Stimulated activated CD4-positive, alpha-beta T cell treated with anti-CD3 and anti-CD28 coated beads, Interleukin-1b, Interleukin-23, amount 100 ng/mL, for 4 hours (primary cell): ENCODE data around the gene SCCPDH.

Source experiments
- DNase-seq, 2 donors: peaks; one replicate each; pipeline ENCODE4 v3.0.0-alpha.2; 2020; ENCODE audit warnings: low read depth in 2 of 2

Gene SCCPDH

GRCh38 chr1:246785494-246786111, 61.4 kb downstream of the SCCPDH start:
- no peak for DNase-seq

- DNase-seq = no peak
These were observed 62.5 kb downstream of the SCCPDH start for GRCh38 chr1:246786606-246787238.

GRCh38 chr1:246787781-246788513, 63.7 kb downstream of the SCCPDH start:
- no peak for DNase-seq

DNA sequence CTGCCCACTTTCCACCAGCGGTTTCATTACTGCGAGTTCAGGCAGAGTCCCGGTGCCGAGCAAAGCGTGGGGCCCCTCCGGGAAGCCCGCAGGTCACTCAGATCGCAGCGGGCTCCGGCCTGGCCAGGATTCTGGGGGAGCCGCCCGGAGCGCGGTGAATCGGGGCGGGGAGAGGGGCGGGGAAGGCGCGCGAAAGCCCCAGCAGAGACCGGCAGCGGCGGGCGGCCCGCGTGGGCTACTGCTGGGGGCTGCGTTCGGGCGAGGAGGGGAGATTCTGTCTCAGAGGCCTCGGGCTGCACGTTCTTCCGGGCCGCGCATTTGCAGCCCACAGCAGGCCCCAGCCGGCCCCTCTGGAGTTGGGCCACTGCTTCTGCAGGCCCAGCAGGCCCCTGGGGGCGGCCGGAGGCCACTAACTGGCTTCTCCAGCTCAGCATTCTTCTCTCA, 64.7 kb downstream of the SCCPDH start:
- no peak for DNase-seq

GRCh38 chr1:246789454-246790339, 65.5 kb downstream of the SCCPDH start:
- no peak for DNase-seq

- DNase-seq = no peak
These were observed 66.2 kb downstream of the SCCPDH start for GRCh38 chr1:246790364-246790763.

DNA sequence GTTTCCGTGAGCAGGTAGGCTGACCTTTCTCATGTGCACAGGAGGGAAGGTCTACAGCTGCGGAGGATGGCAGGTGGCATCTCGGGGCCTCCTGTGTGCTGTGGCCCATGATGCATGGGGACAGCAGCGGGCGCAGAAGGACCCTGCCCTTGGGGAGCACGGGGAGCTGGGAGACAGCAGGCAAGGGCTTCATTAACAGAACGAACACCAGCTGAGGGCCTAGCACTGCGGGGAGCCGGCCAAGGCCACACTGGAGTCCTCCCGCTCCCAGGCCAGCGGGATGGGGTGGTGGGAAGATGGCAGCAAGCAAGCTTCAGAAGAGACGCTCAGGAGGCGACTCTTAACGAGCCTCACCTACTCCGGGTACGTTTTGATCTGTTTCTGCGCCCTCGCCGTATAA, 66.6 kb downstream of the SCCPDH start:
- no peak for DNase-seq

- DNase-seq = no peak
These were observed 67.2 kb downstream of the SCCPDH start for GRCh38 chr1:246791303-246791918.

DNA sequence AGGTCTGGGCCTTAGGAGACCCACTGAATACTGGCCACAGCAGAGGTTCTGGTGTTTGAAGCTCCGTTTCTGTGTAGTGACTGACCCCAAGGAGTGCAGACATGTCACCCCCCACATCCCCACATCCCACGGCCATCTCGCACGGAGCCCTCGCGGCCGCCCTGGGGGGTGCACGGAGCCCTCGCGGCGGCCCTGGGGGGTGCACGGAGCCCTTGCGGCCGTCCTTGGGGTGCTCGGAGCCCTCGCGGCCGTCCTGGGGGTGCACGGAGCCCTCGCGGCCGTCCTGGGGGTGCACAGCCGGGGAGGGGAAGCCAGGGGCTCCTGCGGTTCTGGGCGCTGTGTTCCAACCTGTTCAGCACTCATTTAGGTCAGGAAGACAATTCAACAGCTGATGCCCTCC, 68.4 kb downstream of the SCCPDH start:
- DNase-seq = no peak

DNA sequence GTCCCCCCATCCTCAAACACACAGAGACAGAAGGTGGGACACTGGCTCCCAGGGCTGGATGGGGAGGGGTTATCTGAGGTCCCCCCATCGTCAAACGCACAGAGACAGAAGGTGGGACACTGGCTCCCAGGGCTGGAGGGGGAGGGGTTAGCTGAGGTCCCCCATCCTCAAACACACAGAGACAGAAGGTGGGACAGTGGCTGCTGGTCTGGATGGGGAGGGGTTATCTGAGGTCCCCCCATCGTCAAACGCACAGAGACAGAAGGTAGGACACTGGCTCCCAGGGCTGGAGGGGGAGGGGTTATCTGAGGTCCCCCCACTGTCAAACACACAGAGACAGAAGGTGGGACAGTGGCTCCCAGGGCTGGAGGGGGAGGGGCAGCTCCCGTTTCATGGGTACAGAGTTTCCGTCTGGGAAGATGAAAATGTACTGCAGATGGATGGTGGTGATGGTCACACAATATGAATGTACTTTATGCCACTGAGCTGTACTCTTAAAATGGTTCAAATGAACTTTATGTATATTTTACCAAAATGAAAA, 69.2 kb downstream of the SCCPDH start:
- DNase-seq = no peak

- no peak for DNase-seq
These were observed 70.0 kb downstream of the SCCPDH start for GRCh38 chr1:246794048-246794827.

DNA sequence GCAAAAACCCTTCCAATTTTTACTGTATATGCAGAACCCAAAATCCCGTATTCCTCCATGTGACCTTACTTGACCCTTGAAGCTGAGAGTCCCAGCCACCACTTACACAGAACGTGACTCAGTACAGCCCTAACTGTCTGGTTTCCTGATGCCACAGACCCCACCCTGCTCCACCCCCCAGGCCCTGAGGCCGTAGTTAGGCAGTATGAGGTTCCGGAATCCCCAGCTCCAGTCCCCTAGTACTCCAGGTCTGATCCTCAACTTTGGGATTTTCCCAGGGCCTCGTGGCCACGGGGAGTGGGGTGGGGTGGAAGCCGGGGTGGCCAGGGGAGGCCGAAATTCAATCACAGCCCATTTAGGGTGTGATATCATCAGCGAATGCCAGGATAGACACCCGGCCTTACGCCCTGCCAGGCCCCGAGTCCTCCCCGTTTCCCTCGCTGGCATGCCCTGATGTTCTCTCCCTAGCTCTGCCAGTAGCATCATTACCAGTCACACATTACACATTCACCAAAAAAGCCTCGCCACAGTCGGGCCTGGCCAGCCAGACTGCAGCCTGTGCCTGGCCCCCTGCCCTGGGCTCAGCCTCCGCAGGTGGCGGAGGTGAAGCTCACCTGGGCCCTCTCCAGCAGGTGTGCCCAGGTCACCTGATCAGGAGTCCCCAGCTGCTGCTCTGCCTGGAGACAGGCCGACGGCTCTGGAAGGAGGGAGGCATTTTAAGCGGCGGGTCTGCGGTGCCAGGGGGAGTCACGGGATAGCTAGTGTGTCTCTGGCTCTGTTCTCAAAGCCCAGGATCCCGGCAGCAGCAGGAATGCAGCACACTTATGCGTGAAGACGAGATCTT, 70.8 kb downstream of the SCCPDH start:
- DNase-seq = no peak

DNA sequence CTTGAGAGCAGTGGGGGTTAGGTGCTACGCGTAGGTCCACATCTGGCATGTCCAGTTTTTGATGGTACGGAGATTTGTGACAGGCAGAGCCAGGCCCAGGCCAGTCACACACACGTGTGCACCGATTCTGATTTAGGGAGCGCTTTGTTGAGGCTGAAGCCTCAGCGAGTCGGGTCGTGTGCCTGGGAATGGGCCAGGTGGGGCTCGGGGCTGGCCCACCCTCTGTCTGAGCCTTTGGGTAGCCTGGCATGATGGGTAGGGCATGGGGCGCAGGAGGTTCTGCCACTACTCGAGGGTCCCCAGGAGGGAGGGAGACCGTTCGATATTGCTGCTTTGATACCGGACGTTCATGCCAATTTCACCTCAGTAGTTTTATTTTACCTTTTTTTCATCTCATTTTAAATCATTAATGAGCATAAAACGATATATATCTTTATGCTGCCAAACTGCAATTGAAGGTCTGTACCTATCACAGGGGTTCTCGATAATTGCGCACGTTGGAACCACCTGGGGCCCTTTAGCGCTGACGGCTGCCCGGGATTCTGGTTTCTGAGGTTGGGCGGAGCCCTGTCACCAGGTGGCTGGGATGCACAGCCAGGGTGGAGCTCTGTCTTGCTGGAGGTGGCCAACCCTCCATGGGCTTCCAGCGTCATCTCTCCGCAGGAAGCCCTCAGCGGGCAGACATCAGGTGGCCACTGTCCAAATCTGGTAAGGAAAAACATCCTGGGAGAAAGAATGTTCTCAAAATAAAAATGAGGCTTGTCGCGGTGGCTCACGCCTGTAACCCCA, 71.9 kb downstream of the SCCPDH start:
- DNase-seq = no peak

DNA sequence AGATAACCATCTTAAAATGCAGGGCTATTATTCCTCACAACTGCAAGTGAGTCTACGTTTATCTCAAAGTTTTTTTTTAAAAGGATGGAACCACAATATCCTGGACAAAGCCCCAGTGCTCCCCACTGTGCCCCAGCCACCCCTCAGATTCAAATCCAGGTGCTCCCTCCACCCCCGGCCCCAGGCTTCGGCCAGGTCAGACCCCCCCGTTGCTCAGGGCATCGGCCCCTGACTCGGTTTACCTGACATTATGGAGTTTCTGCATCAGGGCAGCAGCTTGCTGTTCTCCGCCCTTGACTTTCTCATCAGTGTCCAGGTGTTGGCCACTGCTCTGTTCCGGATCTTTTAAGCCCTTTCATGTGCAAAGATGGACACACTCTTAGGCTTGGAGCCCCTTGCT, 72.9 kb downstream of the SCCPDH start:
- DNase-seq = no peak

DNA sequence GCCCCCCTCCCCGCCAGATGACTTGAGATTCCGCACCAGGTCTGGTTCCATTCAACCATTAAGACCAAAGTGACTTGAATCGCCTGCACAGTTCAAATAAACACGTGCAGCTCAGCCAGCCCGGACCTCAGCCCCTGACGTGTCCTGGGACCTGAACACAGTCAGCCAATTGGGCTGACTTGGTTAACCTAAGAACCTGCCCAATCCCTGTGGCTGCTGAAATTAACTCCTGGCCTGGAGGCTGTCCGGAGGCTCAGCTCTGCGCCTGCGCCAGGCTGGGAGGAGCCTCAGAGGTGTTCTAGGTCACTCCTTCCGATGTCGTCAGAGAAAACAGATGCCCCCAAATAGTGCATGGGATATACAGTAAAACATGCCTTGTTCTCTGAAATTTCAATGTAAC, 73.4 kb downstream of the SCCPDH start:
- DNase-seq = no peak

- DNase-seq = no peak
These were observed 73.9 kb downstream of the SCCPDH start for GRCh38 chr1:246798107-246798506.

GRCh38 chr1:246798606-246799496, 74.6 kb downstream of the SCCPDH start:
- no peak for DNase-seq

GRCh38 chr1:246800356-246800755, 76.1 kb downstream of the SCCPDH start:
- DNase-seq = no peak
